GM11168 (cell line): ENCODE data around the gene TUNAR.
"Not testable (repeated sequence)": the region's sequence is repeated elsewhere in the genome, so short reads cannot be mapped to it uniquely, and the experiment has no call there.

Experiments
- in situ Hi-C: fragments of 300-500 bp; cut with MboI; formaldehyde crosslinking; loops from one replicate; pipeline ENCODE4 v1.12.0; 2022; ENCODE audit warnings: low sequenced_read_pairs; ENCODE audit not compliant: unreplicated experiment

Gene TUNAR

GRCh38 chr14:95959317-95959716, 82.7 kb downstream of the TUNAR start:
- in situ Hi-C loops, result no loop called here

DNA sequence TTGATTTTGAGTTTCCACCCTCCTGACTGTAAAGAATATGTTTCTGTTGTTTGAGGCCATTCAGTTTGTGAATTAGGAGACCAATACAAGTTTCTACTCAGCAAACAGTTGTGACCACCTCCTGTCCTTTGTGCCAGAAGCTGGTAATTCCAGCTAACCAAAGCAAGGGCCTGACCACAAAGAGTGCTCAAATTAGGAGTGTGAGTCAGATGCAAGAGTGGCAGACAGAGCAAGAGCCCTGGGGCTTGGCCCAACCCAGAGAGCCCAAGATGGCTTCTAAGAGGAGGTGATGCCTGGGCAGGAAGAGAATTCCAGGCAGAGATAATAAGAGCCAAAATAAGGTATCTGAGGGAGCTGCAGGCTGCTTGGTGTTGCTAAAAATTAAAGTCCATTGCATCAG, 84.8 kb downstream of the TUNAR start:
- in situ Hi-C loops, result no loop called here

- in situ Hi-C loops, result no loop called here
These were observed 88.3 kb downstream of the TUNAR start for GRCh38 chr14:95964901-95965300.

DNA sequence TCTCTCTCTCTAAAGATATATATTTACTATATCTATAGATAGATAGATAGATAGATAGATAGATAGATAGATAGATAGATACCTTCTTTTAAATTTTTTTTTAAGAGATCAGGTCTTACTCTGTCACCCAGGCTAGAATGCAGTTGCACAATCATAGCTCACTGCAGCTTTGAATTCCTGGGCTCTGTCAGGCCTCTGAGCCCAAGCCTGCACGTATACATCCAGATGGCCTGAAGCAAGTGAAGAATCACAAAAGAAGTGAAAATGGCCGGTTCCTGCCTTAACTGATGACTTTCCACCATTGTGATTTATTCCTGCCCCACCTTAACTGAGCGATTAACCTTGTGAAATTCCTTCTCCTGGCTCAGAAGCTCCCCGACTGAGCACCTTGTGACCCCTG, 91.4 kb downstream of the TUNAR start:
- in situ Hi-C loops, result not testable (repeated sequence)
